CD4-positive, alpha-beta T cell (primary cell): ENCODE data around the gene SLC35F6. TPM values are rescaled to one million over a fixed set of nuclear protein-coding genes. Genes with fewer than 3 reads are reported as not detected.

Source experiments
- ATAC-seq: fragments of 200-7000 bp; cut with Tn5 transposase; one replicate; pipeline ENCODE4 v1.10.0; 2022; ENCODE audit warnings: mild to moderate bottlenecking; ENCODE audit not compliant: poor library complexity
- CTCF ChIA-PET: fragments of 350-600 bp; sonication (Branson Sonifier 250); formaldehyde crosslinking; loops from one replicate; lab custom pipeline; 2021; ENCODE audit warnings: antibody characterized with exemption, inconsistent platforms; lab: Charles Lee
- POLR2A ChIA-PET: fragments of 350-600 bp; sonication (Branson Sonifier 250); formaldehyde crosslinking; loops from one replicate; lab custom pipeline; 2021; ENCODE audit warnings: antibody characterized with exemption, inconsistent platforms; lab: Charles Lee
- DNase-seq, 14 experiments: peaks; one replicate each; pipeline ENCODE4 v3.0.0-alpha.2; 2013 to 2020; ENCODE audit warnings: mixed read lengths in 2 of 14
- H3K27ac ChIP-seq, 2 donors: one replicate each; pipeline versions ENCODE4 v1.5.1 to v1.7.0; 2013; ENCODE audit warnings: low read length in 2 of 2, low read depth in 1 of 2, mild to moderate bottlenecking in 1 of 2
- H3K27me3 ChIP-seq, 2 experiments: 1 replicate in 1 of 2; 2 replicates in 1 of 2; pipeline versions ENCODE4 v1.6.1 to v1.7.0; 2013; ENCODE audit warnings: low read length in 2 of 2, control low read depth in 1 of 2, mild to moderate bottlenecking in 1 of 2, moderate library complexity in 1 of 2; ENCODE audit not compliant: insufficient read depth in 2 of 2, control insufficient read depth in 1 of 2
- H3K36me3 ChIP-seq: one replicate; pipeline ENCODE4 v1.6.1; 2013; ENCODE audit warnings: low read length, control low read depth; ENCODE audit not compliant: insufficient read depth
- H3K4me1 ChIP-seq: one replicate; pipeline ENCODE4 v1.6.1; 2013; ENCODE audit warnings: low read length, control low read depth; ENCODE audit not compliant: insufficient read depth
- H3K4me3 ChIP-seq: one replicate; pipeline ENCODE4 v1.5.1; 2013; ENCODE audit warnings: mild to moderate bottlenecking, low read length, moderate library complexity
- H3K9me3 ChIP-seq, 2 experiments: 1 replicate in 1 of 2; 2 replicates in 1 of 2; pipeline versions ENCODE4 v1.6.1 to v1.7.0; 2013; ENCODE audit warnings: low read length in 2 of 2, mild to moderate bottlenecking in 2 of 2, control low read depth in 1 of 2, moderate library complexity in 1 of 2; ENCODE audit not compliant: control insufficient read depth in 1 of 2, insufficient read depth in 1 of 2
- H3K27ac Mint-ChIP-seq: one replicate; pipeline ENCODE4 v1.8.0; 2020; ENCODE audit warnings: mixed read lengths
- H3K27me3 Mint-ChIP-seq: one replicate; pipeline ENCODE4 v1.8.0; 2021; ENCODE audit warnings: mixed read lengths
- H3K36me3 Mint-ChIP-seq: one replicate; pipeline ENCODE4 v1.8.0; 2021; ENCODE audit warnings: low read depth, mixed read lengths
- H3K4me1 Mint-ChIP-seq: one replicate; pipeline ENCODE4 v1.8.0; 2021; ENCODE audit warnings: low read depth, mixed read lengths
- H3K4me3 Mint-ChIP-seq: one replicate; pipeline ENCODE4 v1.8.0; 2020; ENCODE audit warnings: mild to moderate bottlenecking, mixed read lengths
- H3K9me3 Mint-ChIP-seq: one replicate; pipeline ENCODE4 v1.8.0; 2020; ENCODE audit warnings: mixed read lengths
- CTCF ChIP-seq: fragments of 200-600 bp; IDR thresholded peaks from one replicate; pipeline ENCODE4 v1.8.0; 2022; ENCODE audit warnings: antibody characterized with exemption, mild to moderate bottlenecking
- intact Hi-C, 2 experiments: fragments of 100-400 bp; cut with DNase I in 1 of 2; cut with micrococcal nuclease in 1 of 2; formaldehyde crosslinking; loops; one replicate each; pipeline versions ENCODE4 v1.15.1 to v1.9.0; 2023 to 2025; cut with DNase I, micrococcal nuclease
- total RNA-seq, 174 experiments: library from RNA in 2 of 174; stranded (reverse) in 2 of 174; gene quantifications; one replicate each; pipeline ENCODE4 v1.2.3 and lab custom pipeline; 2021 to 2026

SLC35F6 gene
- total RNA-seq, 2 experiments from 2014 or later = 32.0 to 34.2 TPM

GRCh38 chr2:26770986-26771586, 7.0 kb downstream of the SLC35F6 start:
- Mint-ChIP-seq H3K27me3 (no peaks in the 10 kb centered on the region), H3K9me3 (no peaks in the 10 kb centered on the region), H3K36me3 (peaks cover 32% of the 10 kb centered on the region), H3K4me3 (no peak overlapping the region), H3K4me1 (peaks cover 67% of the 10 kb centered on the region), H3K27ac (peak overlapping the region; percentile 92)
- no peaks in the 10 kb centered on the region for H3K27me3 ChIP-seq
- peaks cover 30% of the 10 kb centered on the region for H3K36me3 ChIP-seq
- POLR2A ChIA-PET = interaction anchor here (0.7 to 0.8 kb wide), 2 partner anchors 11 to 297 kb away, joined by 3 to 5 read pairs; no protein-coding TSS in a partner anchor
- H3K9me3 ChIP-seq = no peaks in the 10 kb centered on the region
- CTCF ChIA-PET = interaction anchor here (0.7 kb wide), 1 partner anchor 14 kb away, joined by 3 read pairs; the partner anchor contains the start of gene CENPA
- intact Hi-C loops = no loop called here
- TF ChIP-seq CTCF = peak; percentile 11
- DNase-seq (peak in 6 of 14 experiments; percentile 20 to 69 (median 30)), ATAC-seq (no peak)
- peaks cover 57% of the 10 kb centered on the region for H3K4me1 ChIP-seq
- peak overlapping the region in 1 of 2 donors; percentile 18 for H3K27ac ChIP-seq
- no peak overlapping the region for H3K4me3 ChIP-seq

GRCh38 chr2:26772064-26773001, 8.2 kb downstream of the SLC35F6 start:
- ChIA-PET CTCF (interaction anchor here (0.5 kb wide), 1 partner anchor 301 kb away, joined by 3 read pairs; no protein-coding TSS in a partner anchor), POLR2A (interaction anchor here (0.8 to 1.2 kb wide), 4 partner anchors 9 to 891 kb away, joined by 3 to 5 read pairs (median 4); partner anchors contain the start of genes CENPA, SLC4A1AP and SUPT7L)
- H3K27me3 Mint-ChIP-seq = no peaks in the 10 kb centered on the region
- H3K36me3 Mint-ChIP-seq = peaks cover 45% of the 10 kb centered on the region
- Histone ChIP-seq H3K4me1 (peaks cover 47% of the 10 kb centered on the region), H3K4me3 (no peak overlapping the region), H3K27me3 (no peaks in the 10 kb centered on the region), H3K27ac (peak overlapping the region; percentile 18 to 68), H3K36me3 (peaks cover 42% of the 10 kb centered on the region), H3K9me3 (no peaks in the 10 kb centered on the region)
- ATAC-seq (peak; percentile 85), DNase-seq (peak in 11 of 14 experiments; percentile 21 to 72 (median 33))
- H3K4me3 Mint-ChIP-seq = peak overlapping the region; percentile 26
- H3K9me3 Mint-ChIP-seq = no peaks in the 10 kb centered on the region
- no peak for TF ChIP-seq CTCF
- H3K27ac Mint-ChIP-seq = peak overlapping the region; percentile 92
- intact Hi-C loops = no loop called here
- H3K4me1 Mint-ChIP-seq = peaks cover 56% of the 10 kb centered on the region

- ATAC-seq = no peak
- Histone ChIP-seq H3K4me3 (no peak overlapping the region), H3K4me1 (peaks cover 18% of the 10 kb centered on the region), H3K9me3 (no peaks in the 10 kb centered on the region), H3K27me3 (no peaks in the 10 kb centered on the region), H3K27ac (no peak overlapping the region), H3K36me3 (peaks cover 65% of the 10 kb centered on the region)
- intact Hi-C loops = no loop called here
- DNase-seq = no peak
- TF ChIP-seq CTCF = no peak
- ChIA-PET POLR2A (interaction anchor here (1.7 kb wide), 1 partner anchor 9 kb away, joined by 6 read pairs; the partner anchor contains the start of gene CENPA), CTCF (no interaction called here)
- H3K27ac Mint-ChIP-seq = peak overlapping the region; percentile 67
- no peaks in the 10 kb centered on the region for H3K9me3 Mint-ChIP-seq
- peaks cover 81% of the 10 kb centered on the region for H3K36me3 Mint-ChIP-seq
- peaks cover 25% of the 10 kb centered on the region for H3K4me1 Mint-ChIP-seq
- H3K27me3 Mint-ChIP-seq = no peaks in the 10 kb centered on the region
- H3K4me3 Mint-ChIP-seq = peak overlapping the region; percentile 34
Observed at GRCh38 chr2:26776195-26776800, 12.2 kb downstream of the SLC35F6 start.
